K562 (cell line): ENCODE data around the gene OR2C3. TPM values are rescaled to one million over a fixed set of nuclear protein-coding genes. Genes with fewer than 3 reads are reported as not detected.
A peak's percentile ranks its signal among the peaks of the same experiment; 100 is the strongest.

Experiments used
- CCNT2 ChIP-seq: IDR thresholded peaks from 2 replicates; pipeline ENCODE4 v1.6.1; 2011; ENCODE audit warnings: borderline replicate concordance, low read depth, mild to moderate bottlenecking, moderate library complexity, mixed read lengths, low read length; ENCODE audit not compliant: insufficient read length; ENCODE audit errors: extremely low read depth
- ETV5 ChIP-seq: sonication (generic); formaldehyde crosslinking; IDR thresholded peaks from 2 replicates; pipeline ENCODE4 v1.4.0; 2020; ENCODE audit warnings: low read depth, mild to moderate bottlenecking, missing genetic modification reagents
- HDGF ChIP-seq: fragments of 450-650 bp; IDR thresholded peaks from 2 replicates; pipeline ENCODE4 v1.6.1; 2016
- HNRNPUL1 ChIP-seq: fragments of 200-400 bp; formaldehyde crosslinking; IDR thresholded peaks from 2 replicates; pipeline ENCODE4 v1.6.1; 2017; ENCODE audit warnings: low read length
- NCOA6 ChIP-seq: fragments of 450-650 bp; IDR thresholded peaks from 2 replicates; pipeline ENCODE4 v1.6.1; 2017; ENCODE audit warnings: mild to moderate bottlenecking
- PRPF4 ChIP-seq: fragments of 200-400 bp; formaldehyde crosslinking; IDR thresholded peaks from one replicate; pipeline ENCODE4 v1.6.1; 2017; ENCODE audit warnings: low read length, low read depth, mild to moderate bottlenecking; ENCODE audit not compliant: insufficient read depth, poor library complexity, severe bottlenecking
- SAP30 ChIP-seq: fragments of 200-600 bp; sonication (generic); IDR thresholded peaks from 2 replicates; pipeline ENCODE4 v1.6.1; 2012; ENCODE audit warnings: borderline replicate concordance, low read depth, mild to moderate bottlenecking, moderate library complexity, low read length, control low read depth, inconsistent platforms; ENCODE audit not compliant: insufficient read depth, poor library complexity, severe bottlenecking
- SMARCC2 ChIP-seq: fragments of 450-650 bp; IDR thresholded peaks from 2 replicates; pipeline ENCODE4 v1.6.1; 2017; ENCODE audit warnings: antibody characterized with exemption, moderate library complexity, mild to moderate bottlenecking, low read depth
- ZNF449 ChIP-seq: fragments of 250-450 bp; sonication (Bioruptor Pico); IDR thresholded peaks from 2 replicates; pipeline ENCODE4 v1.8.0; 2022; ENCODE audit warnings: moderate library complexity, mild to moderate bottlenecking, inconsistent platforms
- ZNF780A ChIP-seq: fragments of 250-450 bp; sonication (Bioruptor Pico); IDR thresholded peaks from 2 replicates; pipeline ENCODE4 v1.5.0; 2021; ENCODE audit warnings: mild to moderate bottlenecking
- polyA plus RNA-seq, 8 experiments: library from polyadenylated mRNA; depleted of rRNA in 4 of 8; stranded (reverse) in 5 of 8; unstranded in 3 of 8; fragments of >200 nt; fragmentation: Nextera tagmentation in 2 of 8; fragmentation: Illumina TruSeq in 1 of 8; extraction: Ambion mirVana in 2 of 8; extraction: Trizol in 1 of 8; gene quantifications; 2 replicates each; pipeline versions ENCODE4 v1.2.1 to v1.2.3, GENCODE V29; 2011 to 2014; ENCODE audit warnings: inconsistent platforms in 1 of 8, missing spikeins in 1 of 8
- total RNA-seq, 7 experiments: library from RNA; depleted of rRNA in 6 of 7; stranded (reverse); fragments of >200 nt in 6 of 7; fragmentation: Illumina TruSeq in 2 of 7; extraction: Trizol in 2 of 7; gene quantifications; 2 replicates each; pipeline versions ENCODE4 v1.2.1 to v1.2.3, GENCODE V29; 2011 to 2021; ENCODE audit warnings: low replicate concordance in 1 of 7
- TF ChIP-seq, protein P1 (sequence below): sonication (generic); formaldehyde crosslinking; IDR thresholded peaks from 2 replicates; pipeline ENCODE4 v1.8.0; 2022; ENCODE audit warnings: missing genetic modification reagents, mild to moderate bottlenecking, moderate library complexity, borderline replicate concordance
- TF ChIP-seq, protein P2 (sequence below): fragments of 250-450 bp; sonication (Bioruptor Pico); IDR thresholded peaks from 2 replicates; pipeline ENCODE4 v1.5.0; 2020; ENCODE audit warnings: mild to moderate bottlenecking
- TF ChIP-seq, protein P3 (sequence below), 3 experiments: IDR thresholded peaks in 2 of 3; conservative IDR thresholded peaks in 1 of 3; 2 replicates each; pipeline ENCODE4 v1.5.1; 2011 to 2012; ENCODE audit warnings: low read length in 3 of 3, mild to moderate bottlenecking in 3 of 3, control low read depth in 2 of 3, improper control_type of control experiment in 1 of 3, inconsistent platforms in 1 of 3, low read depth in 1 of 3, mixed read lengths in 1 of 3, moderate library complexity in 1 of 3; ENCODE audit not compliant: insufficient read depth in 2 of 3

The OR2C3 gene
- total and polyA plus RNA-seq, 9 of the 15 experiments (the other 6 are each of a cell fraction or from before 2014, with no cell fraction given) = under 0.01 to 0.05 (median 0.03) TPM; not detected in 4

DNA sequence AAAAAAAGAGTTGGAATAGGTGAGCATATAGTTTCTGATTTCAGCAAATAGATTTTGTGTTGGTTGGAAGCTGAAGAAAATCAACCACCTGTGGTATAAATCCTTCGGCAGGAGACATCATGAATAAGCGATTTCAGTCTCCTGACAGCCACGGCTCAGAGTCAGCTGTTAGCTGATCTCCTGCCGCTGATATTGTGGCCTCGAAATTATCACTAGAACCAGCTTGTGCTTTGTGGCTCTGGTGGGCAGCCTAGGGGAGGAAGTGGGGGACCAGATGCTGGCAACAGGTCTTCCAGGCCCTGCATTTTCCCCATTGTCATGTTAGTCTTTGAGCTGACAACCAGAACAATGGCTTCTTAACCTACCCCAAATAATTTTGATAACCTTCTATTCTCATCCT, 11.9 kb upstream of the OR2C3 start (continued):
- TF ChIP-seq, protein P1, sequence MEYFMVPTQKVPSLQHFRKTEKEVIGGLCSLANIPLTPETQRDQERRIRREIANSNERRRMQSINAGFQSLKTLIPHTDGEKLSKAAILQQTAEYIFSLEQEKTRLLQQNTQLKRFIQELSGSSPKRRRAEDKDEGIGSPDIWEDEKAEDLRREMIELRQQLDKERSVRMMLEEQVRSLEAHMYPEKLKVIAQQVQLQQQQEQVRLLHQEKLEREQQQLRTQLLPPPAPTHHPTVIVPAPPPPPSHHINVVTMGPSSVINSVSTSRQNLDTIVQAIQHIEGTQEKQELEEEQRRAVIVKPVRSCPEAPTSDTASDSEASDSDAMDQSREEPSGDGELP = peak; percentile 98
- no peak for TF ChIP-seq HNRNPUL1
- TF ChIP-seq ZNF449 = peak; percentile 63; the same call in 1 of the 2 replicates
- TF ChIP-seq PRPF4 = no peak
- TF ChIP-seq SMARCC2 = no peak; the same call in 1 of the 2 replicates
- TF ChIP-seq ETV5 (CRISPR knock-in tag) = no peak
- no peak for TF ChIP-seq CCNT2
- TF ChIP-seq, protein P2, sequence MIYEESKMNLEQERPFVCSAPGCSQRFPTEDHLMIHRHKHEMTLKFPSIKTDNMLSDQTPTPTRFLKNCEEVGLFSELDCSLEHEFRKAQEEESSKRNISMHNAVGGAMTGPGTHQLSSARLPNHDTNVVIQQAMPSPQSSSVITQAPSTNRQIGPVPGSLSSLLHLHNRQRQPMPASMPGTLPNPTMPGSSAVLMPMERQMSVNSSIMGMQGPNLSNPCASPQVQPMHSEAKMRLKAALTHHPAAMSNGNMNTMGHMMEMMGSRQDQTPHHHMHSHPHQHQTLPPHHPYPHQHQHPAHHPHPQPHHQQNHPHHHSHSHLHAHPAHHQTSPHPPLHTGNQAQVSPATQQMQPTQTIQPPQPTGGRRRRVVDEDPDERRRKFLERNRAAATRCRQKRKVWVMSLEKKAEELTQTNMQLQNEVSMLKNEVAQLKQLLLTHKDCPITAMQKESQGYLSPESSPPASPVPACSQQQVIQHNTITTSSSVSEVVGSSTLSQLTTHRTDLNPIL = no peak
- TF ChIP-seq, protein P3, sequence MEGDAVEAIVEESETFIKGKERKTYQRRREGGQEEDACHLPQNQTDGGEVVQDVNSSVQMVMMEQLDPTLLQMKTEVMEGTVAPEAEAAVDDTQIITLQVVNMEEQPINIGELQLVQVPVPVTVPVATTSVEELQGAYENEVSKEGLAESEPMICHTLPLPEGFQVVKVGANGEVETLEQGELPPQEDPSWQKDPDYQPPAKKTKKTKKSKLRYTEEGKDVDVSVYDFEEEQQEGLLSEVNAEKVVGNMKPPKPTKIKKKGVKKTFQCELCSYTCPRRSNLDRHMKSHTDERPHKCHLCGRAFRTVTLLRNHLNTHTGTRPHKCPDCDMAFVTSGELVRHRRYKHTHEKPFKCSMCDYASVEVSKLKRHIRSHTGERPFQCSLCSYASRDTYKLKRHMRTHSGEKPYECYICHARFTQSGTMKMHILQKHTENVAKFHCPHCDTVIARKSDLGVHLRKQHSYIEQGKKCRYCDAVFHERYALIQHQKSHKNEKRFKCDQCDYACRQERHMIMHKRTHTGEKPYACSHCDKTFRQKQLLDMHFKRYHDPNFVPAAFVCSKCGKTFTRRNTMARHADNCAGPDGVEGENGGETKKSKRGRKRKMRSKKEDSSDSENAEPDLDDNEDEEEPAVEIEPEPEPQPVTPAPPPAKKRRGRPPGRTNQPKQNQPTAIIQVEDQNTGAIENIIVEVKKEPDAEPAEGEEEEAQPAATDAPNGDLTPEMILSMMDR (IDR thresholded peaks at IDR 0.05 in 2 of 3, conservative IDR thresholded peaks at IDR 0.05 in 1 of 3; ENCODE audit: insufficient read depth in 2 of 3, low read depth in 1 of 3, low read length in 3 of 3) = no peak
- TF ChIP-seq SAP30 = no peak
- no peak for TF ChIP-seq HDGF
- no peak for TF ChIP-seq NCOA6
- no peak for TF ChIP-seq ZNF780A (CRISPR knock-in tag)
